Measurements from ENCODE around the gene SMYD3.

Gene SMYD3

GRCh38 chr1:245704765-245705164, 802.3 kb downstream of the SMYD3 start:
- Histone ChIP-seq H3K9me3 (ENCODE audit: control insufficient read depth, insufficient read depth, low read length) (no peaks in the 10 kb centered on the region), H3K79me2 (ENCODE audit: control insufficient read depth, low read length) (no peaks in the 10 kb centered on the region), H3K9me2 (replicated peaks; ENCODE audit: control insufficient read depth, low read length) (no peaks in the 10 kb centered on the region), H3F3A (ENCODE audit: control insufficient read depth, insufficient read depth) (no peaks in the 10 kb centered on the region), H3K27ac (ENCODE audit: low read depth, low read length) (no peak overlapping the region), H3K4me3 (ENCODE audit: low read length) (no peak overlapping the region), H3K27me3 (ENCODE audit: control insufficient read depth, low read length) (no peaks in the 10 kb centered on the region; the same call in 1 of the 2 replicates), H3K4me1 (ENCODE audit: control insufficient read depth, low read length) (peaks cover under 1% of the 10 kb centered on the region; the same call in 1 of the 2 replicates), H4K20me1 (ENCODE audit: control insufficient read depth, insufficient read depth, low read depth, low read length) (no peaks in the 10 kb centered on the region), H3K36me3 (ENCODE audit: control insufficient read depth, low read length) (no peaks in the 10 kb centered on the region), H3K4me2 (ENCODE audit: low read length) (no peak overlapping the region)
- TF ChIP-seq EZH2phosphoT487 (IDR thresholded peaks at IDR 0.05; ENCODE audit: borderline replicate concordance, low read length) (no peak), CTCF (IDR thresholded peaks at IDR 0.05; ENCODE audit: low read depth, low read length, poor library complexity, severe bottlenecking) (no peak)

- H3K4me2 ChIP-seq (ENCODE audit: low read length): no peak overlapping the region
- H3K4me1 ChIP-seq (ENCODE audit: control insufficient read depth, low read length): peaks cover 5% of the 10 kb centered on the region
- H3K79me2 ChIP-seq (ENCODE audit: control insufficient read depth, low read length): no peaks in the 10 kb centered on the region
- H3K27ac ChIP-seq (ENCODE audit: low read depth, low read length): no peak overlapping the region
- H3K9me3 ChIP-seq (ENCODE audit: control insufficient read depth, insufficient read depth, low read length): no peaks in the 10 kb centered on the region
- H3F3A ChIP-seq (ENCODE audit: control insufficient read depth, insufficient read depth): no peaks in the 10 kb centered on the region
- H3K36me3 ChIP-seq (ENCODE audit: control insufficient read depth, low read length): no peaks in the 10 kb centered on the region
- no peaks in the 10 kb centered on the region for H3K9me2 ChIP-seq (replicated peaks; ENCODE audit: control insufficient read depth, low read length)
- H4K20me1 ChIP-seq (ENCODE audit: control insufficient read depth, insufficient read depth, low read depth, low read length): no peaks in the 10 kb centered on the region
- H3K4me3 ChIP-seq (ENCODE audit: low read length): no peak overlapping the region
- H3K27me3 ChIP-seq (ENCODE audit: control insufficient read depth, low read length): no peaks in the 10 kb centered on the region; the same call in 1 of the 2 replicates
- TF ChIP-seq EZH2phosphoT487 (IDR thresholded peaks at IDR 0.05; ENCODE audit: borderline replicate concordance, low read length) (no peak), CTCF (IDR thresholded peaks at IDR 0.05; ENCODE audit: low read depth, low read length, poor library complexity, severe bottlenecking) (no peak)
Observed at GRCh38 chr1:245704341-245704740, 802.7 kb downstream of the SMYD3 start.

GRCh38 chr1:245702346-245702745, 804.7 kb downstream of the SMYD3 start:
- H4K20me1 ChIP-seq (ENCODE audit: control insufficient read depth, insufficient read depth, low read depth, low read length): no peaks in the 10 kb centered on the region
- H3K9me3 ChIP-seq (ENCODE audit: control insufficient read depth, insufficient read depth, low read length): no peaks in the 10 kb centered on the region
- H3K4me1 ChIP-seq (ENCODE audit: control insufficient read depth, low read length): peaks cover 14% of the 10 kb centered on the region
- H3K36me3 ChIP-seq (ENCODE audit: control insufficient read depth, low read length): no peaks in the 10 kb centered on the region
- H3K9me2 ChIP-seq (replicated peaks; ENCODE audit: control insufficient read depth, low read length): no peaks in the 10 kb centered on the region
- H3K79me2 ChIP-seq (ENCODE audit: control insufficient read depth, low read length): no peaks in the 10 kb centered on the region
- H3K4me3 ChIP-seq (ENCODE audit: low read length): no peak overlapping the region
- no peaks in the 10 kb centered on the region; the same call in 1 of the 2 replicates for H3K27me3 ChIP-seq (ENCODE audit: control insufficient read depth, low read length)
- H3K27ac ChIP-seq (ENCODE audit: low read depth, low read length): no peak overlapping the region
- TF ChIP-seq EZH2phosphoT487 (IDR thresholded peaks at IDR 0.05; ENCODE audit: borderline replicate concordance, low read length) (no peak), CTCF (IDR thresholded peaks at IDR 0.05; ENCODE audit: low read depth, low read length, poor library complexity, severe bottlenecking) (no peak)
- H3F3A ChIP-seq (ENCODE audit: control insufficient read depth, insufficient read depth): no peaks in the 10 kb centered on the region
- no peak overlapping the region for H3K4me2 ChIP-seq (ENCODE audit: low read length)

All from DOHH2 (cell line).